ENCODE measurements around the gene ATOSB. TPM values are rescaled to one million over a fixed set of nuclear protein-coding genes. Genes with fewer than 3 reads are reported as not detected.
A peak's percentile ranks its signal among the peaks of the same experiment; 100 is the strongest.

ATOSB gene
- total RNA-seq, 4 donors from 2014 or later: 16.0 to 21.9 (median 21.4) TPM

DNA sequence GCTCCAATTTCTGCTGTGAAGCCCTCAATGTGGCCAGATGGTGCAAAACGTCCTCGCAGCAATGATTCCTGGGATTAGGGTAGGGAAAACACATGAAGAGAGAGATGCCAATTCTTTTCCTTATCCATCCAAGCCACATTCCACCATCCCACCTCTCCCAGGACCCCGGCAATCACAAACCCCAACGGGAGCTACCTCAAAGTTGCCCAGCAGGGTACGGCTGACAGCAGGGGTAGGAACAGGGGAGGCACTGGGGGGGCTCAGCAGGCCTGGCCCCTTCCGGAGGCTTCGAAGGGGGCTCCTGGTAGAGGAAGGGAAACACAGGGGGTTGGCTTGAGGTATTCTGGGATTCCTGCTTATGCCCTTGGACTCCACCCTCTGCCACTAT lies 9.3 kb downstream of the ATOSB start:
- Histone ChIP-seq H3K27ac (no peak overlapping the region), H3K36me3 (peaks cover 44% of the 10 kb centered on the region), H3K4me1 (peaks cover 40% of the 10 kb centered on the region), H3K9me3 (no peaks in the 10 kb centered on the region), H3K4me3 (no peak overlapping the region), H3K27me3 (no peaks in the 10 kb centered on the region)
- no peak for DNase-seq (ENCODE audit: low spot score in 2 of 2)
- no peak for TF ChIP-seq EP300 (IDR thresholded peaks at IDR 0.05)
- no peak for TF ChIP-seq POLR2AphosphoS5 (IDR thresholded peaks at IDR 0.05)
- TF ChIP-seq, protein P1, sequence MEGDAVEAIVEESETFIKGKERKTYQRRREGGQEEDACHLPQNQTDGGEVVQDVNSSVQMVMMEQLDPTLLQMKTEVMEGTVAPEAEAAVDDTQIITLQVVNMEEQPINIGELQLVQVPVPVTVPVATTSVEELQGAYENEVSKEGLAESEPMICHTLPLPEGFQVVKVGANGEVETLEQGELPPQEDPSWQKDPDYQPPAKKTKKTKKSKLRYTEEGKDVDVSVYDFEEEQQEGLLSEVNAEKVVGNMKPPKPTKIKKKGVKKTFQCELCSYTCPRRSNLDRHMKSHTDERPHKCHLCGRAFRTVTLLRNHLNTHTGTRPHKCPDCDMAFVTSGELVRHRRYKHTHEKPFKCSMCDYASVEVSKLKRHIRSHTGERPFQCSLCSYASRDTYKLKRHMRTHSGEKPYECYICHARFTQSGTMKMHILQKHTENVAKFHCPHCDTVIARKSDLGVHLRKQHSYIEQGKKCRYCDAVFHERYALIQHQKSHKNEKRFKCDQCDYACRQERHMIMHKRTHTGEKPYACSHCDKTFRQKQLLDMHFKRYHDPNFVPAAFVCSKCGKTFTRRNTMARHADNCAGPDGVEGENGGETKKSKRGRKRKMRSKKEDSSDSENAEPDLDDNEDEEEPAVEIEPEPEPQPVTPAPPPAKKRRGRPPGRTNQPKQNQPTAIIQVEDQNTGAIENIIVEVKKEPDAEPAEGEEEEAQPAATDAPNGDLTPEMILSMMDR (IDR thresholded peaks at IDR 0.05): no peak
- TF ChIP-seq POLR2A (IDR thresholded peaks at IDR 0.05): no peak
- WGBS: 91% methylated on average over 7 of the region's 7 CpGs

DNA sequence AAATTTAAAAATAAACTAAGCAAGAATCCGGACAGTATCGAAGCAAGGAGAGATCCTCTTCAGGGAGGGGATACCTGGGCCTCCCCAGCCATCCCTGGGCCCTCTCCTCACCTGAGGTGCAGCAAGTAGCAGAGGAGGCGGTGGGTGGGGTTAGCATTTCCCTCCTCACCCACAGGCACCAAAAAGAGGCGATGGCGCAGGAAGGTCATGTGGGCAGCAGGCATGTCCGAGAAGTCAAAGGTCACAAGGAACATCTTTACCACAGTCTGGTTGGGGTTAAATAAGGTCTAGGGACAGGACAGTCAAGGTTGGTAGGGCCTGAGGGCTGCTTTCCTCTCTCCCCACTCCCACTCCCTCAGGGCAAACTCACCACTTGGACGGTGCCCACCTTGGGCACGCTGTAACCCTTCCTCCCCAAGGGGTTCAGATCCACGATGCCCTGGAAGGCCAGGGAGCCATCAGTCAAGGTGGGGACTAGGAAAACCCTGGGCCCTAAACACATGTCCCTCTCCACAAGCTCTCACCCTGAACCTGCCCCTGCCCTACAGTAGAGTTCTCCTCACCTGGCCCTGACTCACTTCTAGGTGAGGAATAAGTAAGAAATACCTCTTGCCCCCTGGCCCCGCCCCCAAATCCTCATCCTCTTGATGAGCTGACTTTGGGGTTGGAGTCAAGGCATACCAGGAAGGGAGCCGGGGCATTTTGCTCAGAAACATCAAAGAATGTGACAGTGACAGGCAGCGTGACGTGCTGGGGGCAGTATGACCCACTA lies 9.9 kb downstream of the ATOSB start:
- WGBS: 94% methylated on average over 10 of the region's 13 CpGs

DNA sequence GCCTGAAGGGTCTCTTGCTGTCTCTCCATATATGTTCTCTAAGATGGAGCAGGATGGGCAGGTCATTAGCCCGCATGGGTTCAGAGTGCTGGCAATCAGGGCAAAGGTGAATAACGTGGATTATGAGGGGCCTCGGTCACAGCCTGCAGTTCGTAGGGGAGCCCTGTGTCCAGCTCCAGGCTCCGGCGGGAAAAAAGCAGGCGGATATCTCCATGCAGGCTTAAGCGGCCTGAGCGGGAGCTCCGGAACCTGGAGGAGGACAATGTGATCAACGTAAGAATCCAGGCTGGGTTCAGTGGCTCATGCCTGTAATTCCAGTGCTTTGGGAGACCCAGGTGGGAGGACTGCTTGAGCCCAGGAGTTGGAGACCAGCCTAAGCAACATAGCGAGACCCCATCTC lies 10.5 kb downstream of the ATOSB start:
- no peak overlapping the region for H3K27ac ChIP-seq
- H3K4me3 ChIP-seq: no peak overlapping the region
- peaks cover 34% of the 10 kb centered on the region for H3K4me1 ChIP-seq
- H3K36me3 ChIP-seq: peaks cover 56% of the 10 kb centered on the region
- WGBS: 90% methylated on average over 12 of the region's 12 CpGs
- no peaks in the 10 kb centered on the region for H3K27me3 ChIP-seq
- no peaks in the 10 kb centered on the region for H3K9me3 ChIP-seq
- no peak for TF ChIP-seq EP300 (IDR thresholded peaks at IDR 0.05)
- TF ChIP-seq, protein P1 (IDR thresholded peaks at IDR 0.05): no peak
- no peak for DNase-seq (ENCODE audit: low spot score in 2 of 2)

More for the DNA sequence above, 9.9 kb downstream of the ATOSB start:
- no peak overlapping the region for H3K4me3 ChIP-seq
- no peak for DNase-seq (ENCODE audit: low spot score in 2 of 2)
- H3K36me3 ChIP-seq: peaks cover 50% of the 10 kb centered on the region
- TF ChIP-seq, protein P1 (IDR thresholded peaks at IDR 0.05): no peak
- no peak for TF ChIP-seq POLR2AphosphoS5 (IDR thresholded peaks at IDR 0.05)
- TF ChIP-seq POLR2A (IDR thresholded peaks at IDR 0.05): no peak
- TF ChIP-seq EP300 (IDR thresholded peaks at IDR 0.05): no peak
- peaks cover 41% of the 10 kb centered on the region for H3K4me1 ChIP-seq
- no peaks in the 10 kb centered on the region for H3K9me3 ChIP-seq
- no peaks in the 10 kb centered on the region for H3K27me3 ChIP-seq
- no peak overlapping the region for H3K27ac ChIP-seq

DNA sequence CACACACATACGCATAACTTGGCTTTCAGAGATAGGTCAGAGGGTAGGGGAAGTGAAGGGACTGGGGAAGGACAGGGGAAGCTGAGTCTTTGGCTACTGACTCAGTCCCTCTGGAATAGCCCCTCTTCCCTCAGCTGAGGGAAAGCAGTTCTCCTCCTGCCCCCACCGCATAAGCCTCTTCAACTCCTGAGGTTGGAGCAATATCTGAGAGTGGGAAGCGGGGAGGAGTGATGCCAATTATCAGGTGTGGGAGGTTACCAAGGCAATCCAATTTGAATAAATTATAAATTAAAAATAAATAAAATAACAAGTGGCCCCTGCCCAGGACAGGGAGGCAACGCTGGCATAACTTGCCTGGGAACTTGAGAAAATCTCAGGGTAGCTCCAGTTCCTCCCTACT lies 11.1 kb downstream of the ATOSB start:
- 83% methylated on average over 4 of the region's 4 CpGs for WGBS
- no peak for DNase-seq (ENCODE audit: low spot score in 2 of 2)
- no peak overlapping the region for H3K4me3 ChIP-seq
- no peaks in the 10 kb centered on the region for H3K9me3 ChIP-seq
- H3K27ac ChIP-seq: no peak overlapping the region
- H3K36me3 ChIP-seq: peaks cover 61% of the 10 kb centered on the region
- TF ChIP-seq, protein P1 (IDR thresholded peaks at IDR 0.05): no peak
- TF ChIP-seq POLR2A (IDR thresholded peaks at IDR 0.05) (no peak), EP300 (IDR thresholded peaks at IDR 0.05) (no peak), POLR2AphosphoS5 (IDR thresholded peaks at IDR 0.05) (no peak)
- no peaks in the 10 kb centered on the region for H3K27me3 ChIP-seq
- H3K4me1 ChIP-seq: peaks cover 29% of the 10 kb centered on the region

DNA sequence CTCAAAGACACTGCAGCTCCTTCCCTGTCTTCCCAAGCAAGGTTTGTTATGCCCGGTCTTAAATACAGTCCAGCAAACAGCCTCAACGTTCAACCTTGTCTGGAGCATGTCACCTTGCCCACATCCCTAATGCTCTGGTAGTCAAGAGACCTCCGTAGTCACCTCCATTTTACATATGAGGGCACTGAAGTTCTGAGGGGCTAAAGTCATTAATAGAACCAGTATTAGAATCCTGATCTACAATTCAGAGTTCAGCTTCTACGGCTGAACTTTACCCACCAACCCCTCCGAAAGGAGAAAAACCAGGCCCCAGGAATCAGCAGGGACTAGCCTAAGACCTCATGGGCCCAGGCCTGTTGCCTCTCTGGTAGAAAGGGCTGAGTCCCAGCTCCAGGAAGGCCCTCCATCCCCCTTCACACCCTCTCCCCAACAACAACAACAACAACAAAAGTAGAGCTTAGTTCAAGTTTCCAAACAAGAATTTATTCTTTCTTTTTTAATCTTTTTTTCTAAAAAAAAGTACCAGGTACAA lies 11.9 kb downstream of the ATOSB start:
- Histone ChIP-seq H3K36me3 (peaks cover 63% of the 10 kb centered on the region), H3K27me3 (no peaks in the 10 kb centered on the region), H3K4me1 (peaks cover 25% of the 10 kb centered on the region), H3K4me3 (peak overlapping the region; percentile 79), H3K27ac (peak overlapping the region; percentile 87), H3K9me3 (no peaks in the 10 kb centered on the region)
- no peak for TF ChIP-seq EP300 (IDR thresholded peaks at IDR 0.05)
- TF ChIP-seq, protein P1 (IDR thresholded peaks at IDR 0.05): no peak
- no peak for TF ChIP-seq POLR2AphosphoS5 (IDR thresholded peaks at IDR 0.05)
- no peak for TF ChIP-seq POLR2A (IDR thresholded peaks at IDR 0.05)
- no peak for DNase-seq (ENCODE audit: low spot score in 2 of 2)
- WGBS: 30% methylated on average over 5 of the region's 5 CpGs
